HG02798 (cell line): ENCODE results near the gene TMEM14A.

Experiments
- ATAC-seq: cut with Tn5 transposase; IDR thresholded peaks from one replicate; pipeline ENCODE4 v1.9.1; 2021; ENCODE audit warnings: mild to moderate bottlenecking; ENCODE audit not compliant: unreplicated experiment, poor library complexity

The TMEM14A gene, protein sequence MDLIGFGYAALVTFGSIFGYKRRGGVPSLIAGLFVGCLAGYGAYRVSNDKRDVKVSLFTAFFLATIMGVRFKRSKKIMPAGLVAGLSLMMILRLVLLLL

DNA sequence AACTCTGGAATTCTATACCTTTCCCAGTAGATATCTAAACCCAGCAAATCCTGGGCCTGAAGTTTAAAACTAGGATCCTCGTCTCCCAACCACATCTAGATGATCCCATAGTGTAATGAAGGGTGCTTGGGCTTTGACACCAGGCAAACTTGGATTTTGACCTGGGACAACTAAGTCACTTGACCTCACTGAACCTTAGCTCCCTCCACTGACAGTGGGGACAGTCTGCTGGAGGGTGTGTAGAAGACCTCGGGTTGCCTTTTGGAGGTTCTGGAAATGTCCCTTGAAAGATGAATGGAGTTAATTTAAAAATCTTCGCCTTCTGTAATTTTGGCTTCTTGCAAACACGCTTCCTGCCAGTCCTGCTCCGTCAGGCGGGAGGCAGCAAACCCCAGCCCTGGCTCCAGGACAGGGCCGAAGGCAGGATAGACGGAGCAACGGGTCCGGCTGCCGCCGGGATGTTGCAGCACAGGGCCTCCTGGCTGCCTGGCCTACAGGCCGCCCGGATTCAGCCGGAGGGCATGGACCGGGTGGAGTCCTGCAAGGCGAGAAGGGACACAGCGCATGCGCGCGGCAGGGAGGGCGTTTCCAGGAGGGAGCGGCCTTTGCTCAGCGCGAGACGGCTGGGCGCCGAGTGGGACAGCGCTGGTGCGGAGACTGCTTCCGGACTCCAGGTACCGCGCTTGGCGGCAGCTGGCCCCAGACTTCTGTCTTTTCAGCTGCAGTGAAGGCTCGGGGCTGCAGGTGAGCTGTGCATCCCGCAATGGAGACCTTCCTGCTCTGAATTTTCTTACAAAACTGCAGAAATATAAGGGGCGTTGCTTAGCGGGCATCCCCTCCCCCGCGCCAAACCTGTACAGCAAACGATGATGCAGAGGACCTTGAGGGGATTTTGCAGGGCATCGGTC is at the start of gene TMEM14A:
Gene TMEM14A (plus strand): TSS at position 612 of the 908 bp plus-strand sequence. CDS start 5,990 bp downstream, outside the sequence.
- peak; percentile 99 for ATAC-seq

DNA sequence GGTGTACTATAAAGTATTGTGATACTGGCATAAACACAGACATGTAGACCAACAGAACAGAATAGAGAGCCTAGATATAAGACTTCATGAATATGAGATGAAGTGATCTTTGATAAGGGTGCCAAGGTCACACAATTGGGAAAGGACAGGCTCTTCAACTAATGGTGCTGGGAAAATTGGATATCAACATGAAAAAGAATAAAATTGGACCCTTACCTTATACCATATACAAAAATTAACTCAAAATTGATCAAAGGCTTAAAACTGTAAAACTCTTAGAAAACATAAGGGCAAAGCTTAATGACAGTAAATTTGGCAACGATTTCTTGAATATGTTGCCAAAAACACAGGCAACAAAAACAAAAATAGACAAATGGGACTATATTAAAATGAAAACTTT is 49.3 kb upstream of the TMEM14A start:
- no peak for ATAC-seq

DNA sequence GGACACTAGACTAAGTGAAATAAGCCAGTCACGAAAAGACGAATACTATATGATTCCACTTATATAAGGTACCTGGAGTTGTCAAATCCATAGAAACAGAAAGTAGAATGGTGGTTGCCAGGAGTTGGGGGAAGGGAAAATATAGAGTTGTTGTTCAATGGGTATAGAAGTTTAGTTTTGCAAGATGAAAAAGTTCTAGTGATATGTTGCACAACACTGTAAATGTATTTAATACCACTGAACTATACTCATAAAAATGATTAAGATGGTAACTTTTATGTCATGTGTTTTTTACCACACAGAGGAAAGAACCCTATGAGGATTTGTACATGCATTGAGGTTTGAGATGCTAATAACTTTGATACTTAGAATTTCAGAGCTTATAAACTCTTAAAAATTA is 48.1 kb upstream of the TMEM14A start:
- no peak for ATAC-seq

DNA sequence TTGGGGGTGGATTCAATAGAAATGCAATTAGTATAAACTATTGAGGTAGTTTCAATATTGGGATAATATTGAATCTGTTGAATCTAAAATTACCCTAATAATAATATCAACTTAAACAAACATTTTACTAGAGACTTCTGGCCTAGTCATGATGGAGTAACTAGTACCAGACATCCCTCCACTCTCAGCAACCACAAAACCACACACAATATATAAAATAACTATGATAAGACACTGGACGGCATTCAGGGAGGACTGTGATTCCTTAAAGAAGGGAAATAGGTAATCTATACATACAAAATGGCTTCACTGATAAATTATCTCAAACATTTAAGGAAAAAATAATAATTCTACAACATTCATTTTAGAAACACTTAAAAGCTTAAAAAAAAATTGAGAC is 38.9 kb upstream of the TMEM14A start:
- ATAC-seq, result no peak

DNA sequence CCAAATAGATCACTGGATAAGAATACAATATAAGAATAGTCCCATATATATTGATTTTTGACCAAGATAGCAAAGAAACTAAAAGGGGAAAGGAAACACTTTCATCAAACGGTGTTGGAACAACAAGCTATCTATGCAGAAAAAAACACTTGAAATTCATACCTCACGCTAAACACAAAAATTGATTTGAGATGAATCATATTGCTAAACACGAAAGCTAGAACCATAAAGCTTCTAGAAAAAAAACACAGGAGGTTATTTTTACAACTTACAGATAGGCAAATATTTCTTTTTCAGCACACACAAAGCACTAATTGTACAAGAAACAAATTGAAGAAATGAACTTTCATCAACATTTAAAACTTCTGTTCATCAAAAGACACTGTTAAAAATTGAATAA is 36.7 kb upstream of the TMEM14A start:
- no peak for ATAC-seq

DNA sequence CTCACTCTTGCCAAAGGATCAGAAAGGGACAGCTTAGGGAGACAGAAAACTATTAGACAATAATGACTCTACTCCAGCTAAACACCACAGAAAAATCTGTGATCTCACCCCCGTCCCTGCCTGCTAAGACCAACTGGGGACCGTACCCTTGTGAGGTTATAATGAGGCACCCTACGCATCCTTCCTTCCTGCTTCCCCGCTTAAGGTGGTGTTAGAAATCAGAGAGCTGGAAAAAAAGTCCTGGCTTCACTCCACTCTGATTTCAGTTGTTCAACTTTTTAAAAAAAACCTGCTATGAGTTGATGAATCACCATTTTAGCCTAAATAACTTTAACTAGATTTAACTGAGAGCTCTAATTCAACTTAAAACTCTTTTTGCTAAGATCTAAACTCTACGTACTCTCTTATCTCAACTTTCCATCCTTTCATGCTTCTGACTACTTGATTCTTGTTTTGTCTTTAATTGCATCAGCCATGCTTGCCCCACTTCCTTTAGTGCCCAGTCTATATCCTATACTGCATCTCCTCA is 35.8 kb upstream of the TMEM14A start:
- ATAC-seq, result no peak

DNA sequence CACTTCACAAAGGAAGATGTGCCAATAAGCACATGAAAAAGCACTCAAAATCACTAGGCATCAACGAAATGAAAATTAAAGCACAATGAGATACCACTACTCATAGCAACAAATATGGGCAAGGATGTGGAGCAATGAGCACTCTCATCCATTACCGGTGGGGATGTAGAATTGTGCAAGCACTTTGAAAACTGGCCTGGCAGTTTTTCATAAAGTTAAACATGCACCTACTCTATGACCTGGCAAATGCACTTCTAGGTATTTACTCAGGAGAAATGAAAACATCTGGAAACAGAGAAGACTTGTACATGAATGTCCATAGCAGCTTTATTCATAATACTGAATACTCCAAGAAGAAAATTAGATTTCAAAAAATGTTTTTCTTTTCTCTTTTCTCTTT is 34.1 kb upstream of the TMEM14A start:
- ATAC-seq, result no peak

DNA sequence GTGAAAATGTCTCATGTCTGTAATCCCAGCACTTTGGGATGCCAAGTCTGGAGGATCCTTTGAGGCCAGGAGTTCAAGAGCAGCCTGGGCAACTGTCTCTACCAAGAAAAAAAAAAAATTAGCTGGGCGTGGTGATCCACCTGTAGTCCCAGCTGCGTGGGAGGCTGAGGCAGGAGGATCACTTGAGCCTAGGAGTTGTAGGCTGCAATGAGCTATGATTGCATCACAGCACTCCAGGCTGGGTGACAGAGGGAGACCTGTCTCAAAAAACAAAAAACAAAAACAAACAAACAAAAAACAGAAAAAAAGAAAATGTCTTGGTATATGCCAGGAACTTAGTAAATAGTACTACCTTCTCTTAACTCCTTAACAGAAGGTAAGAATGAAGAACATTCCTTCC is 31.4 kb upstream of the TMEM14A start:
- ATAC-seq, result no peak

DNA sequence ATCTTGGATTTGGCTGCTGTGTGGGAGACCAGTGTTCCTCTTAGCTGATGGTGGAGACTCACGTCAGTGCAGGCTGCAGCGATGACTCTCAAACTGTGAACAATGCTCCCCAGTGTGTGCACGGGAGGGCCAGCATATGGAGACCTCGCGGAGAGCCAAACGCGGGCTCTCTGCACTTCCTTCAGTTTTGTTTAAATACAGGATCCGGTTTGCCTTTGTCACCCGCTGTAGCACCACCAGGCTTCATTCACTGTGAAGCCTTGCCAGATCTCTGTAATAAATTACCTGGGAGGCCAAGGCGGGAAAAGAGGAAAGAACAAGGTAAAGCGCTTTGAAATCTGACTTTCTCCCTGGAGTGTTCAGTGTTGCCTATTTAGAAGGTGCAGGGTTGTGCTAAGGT is 30.7 kb upstream of the TMEM14A start:
- no peak for ATAC-seq

DNA sequence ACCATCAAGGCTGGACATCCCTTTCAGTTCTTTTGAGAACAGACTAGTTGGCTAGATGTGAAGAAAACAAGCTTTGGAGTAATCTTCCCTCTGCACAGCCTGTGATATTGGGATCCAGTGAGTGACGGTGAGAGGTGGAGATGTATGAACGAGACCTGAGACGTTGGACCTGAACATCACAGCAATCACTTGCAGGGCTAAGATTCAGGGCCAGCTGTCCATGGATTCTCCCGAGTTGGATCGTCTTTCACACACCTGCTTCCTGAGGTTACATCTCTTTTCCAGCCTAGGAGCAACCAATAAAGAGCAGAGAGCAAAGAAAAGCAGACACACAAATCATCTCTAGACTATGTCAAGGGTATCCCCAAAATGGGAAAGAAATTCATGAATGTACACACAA is 30.0 kb upstream of the TMEM14A start:
- ATAC-seq, result no peak

DNA sequence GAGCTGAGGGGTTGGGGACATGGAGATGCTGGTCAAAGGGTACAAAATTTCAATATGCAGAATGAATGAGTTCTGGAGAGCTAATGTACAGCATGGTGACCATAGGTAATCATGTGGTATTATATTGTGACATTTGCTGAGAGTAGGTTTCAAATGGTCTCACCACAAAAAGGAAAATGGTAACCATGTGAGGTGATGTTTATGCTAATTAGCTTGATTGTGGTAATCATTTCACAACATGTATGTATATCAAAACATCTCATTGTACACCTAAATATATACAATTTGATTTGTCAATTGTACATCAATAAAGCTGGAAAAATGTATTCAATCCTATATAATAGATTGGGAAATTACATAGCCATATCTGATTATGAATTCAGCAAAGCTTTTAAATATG is 29.5 kb upstream of the TMEM14A start:
- ATAC-seq, result no peak

DNA sequence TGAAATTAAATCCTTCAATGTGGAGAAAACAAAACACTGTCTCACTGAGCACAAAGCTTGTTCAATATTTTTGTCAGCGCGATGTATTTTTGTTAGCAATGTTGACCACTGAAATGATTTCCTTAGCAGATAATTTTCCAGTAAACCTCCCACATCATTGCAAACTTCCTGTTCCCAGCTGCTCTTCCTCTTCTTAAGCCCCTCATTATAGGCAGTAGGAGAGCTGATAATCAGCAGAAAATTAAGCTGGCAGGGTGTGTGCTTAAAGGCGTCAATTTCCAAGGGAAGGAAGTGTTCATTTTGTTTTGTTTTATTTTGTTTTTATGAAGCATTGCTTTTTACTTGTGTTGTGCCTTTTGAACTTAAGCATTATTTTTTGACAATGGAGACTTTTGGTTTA is 29.1 kb upstream of the TMEM14A start:
- no peak for ATAC-seq

DNA sequence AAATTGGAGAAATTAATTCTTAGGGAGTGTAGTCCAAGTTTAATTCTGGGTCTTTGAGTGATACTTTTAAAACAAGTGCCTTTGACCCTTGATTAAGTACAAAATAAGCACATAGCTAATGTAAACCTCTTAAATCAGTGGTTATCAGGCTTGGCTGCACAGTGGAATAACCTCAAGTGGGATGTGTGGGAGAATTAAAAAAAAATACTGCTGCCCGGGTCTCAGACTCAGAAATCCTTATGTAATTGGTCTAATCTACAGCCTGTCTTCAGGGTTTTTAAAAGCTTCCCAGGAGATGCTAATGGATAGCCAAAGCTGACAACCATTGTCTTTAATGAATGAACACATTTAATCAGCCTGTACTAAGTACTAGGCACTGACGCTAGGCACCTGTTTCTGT is 28.5 kb upstream of the TMEM14A start:
- no peak for ATAC-seq

DNA sequence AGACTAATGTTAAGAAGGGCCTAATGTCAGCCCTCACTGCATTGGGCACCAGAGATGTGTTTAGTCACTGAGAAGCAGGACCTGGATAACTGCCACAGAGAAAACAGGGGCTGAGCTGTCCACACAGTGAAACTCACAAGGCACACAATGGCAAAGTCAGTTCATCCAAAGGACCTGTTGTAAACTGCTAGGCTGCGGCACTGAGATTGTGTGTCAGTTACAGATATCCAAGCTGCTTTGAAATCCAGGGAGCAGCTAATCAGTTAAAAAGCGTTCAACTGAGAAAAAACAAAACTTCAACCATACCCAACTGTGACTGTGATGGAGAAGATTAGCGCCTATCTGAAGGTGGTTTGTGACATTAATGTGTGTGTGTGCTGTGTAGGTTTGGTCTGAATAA is 27.8 kb upstream of the TMEM14A start:
- no peak for ATAC-seq

DNA sequence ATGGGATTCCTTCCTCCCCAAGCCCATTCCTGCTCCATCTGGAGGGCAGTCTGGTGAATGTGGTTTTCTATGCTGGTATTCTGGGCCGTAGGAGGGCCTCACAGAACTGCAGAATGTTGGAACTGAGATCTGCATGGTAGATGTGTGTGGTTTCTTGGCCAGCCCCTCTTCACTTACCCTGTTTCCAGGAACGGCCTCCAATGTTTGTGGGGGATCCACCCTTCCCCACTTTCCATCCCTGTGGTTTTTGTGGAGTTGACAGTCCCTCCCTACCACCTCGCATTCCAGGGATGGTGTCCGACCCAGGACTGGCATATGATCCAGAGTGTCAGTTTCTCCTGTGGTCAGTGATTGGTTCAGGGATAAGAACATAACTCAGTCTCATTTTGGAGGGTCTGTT is 26.7 kb upstream of the TMEM14A start:
- no peak for ATAC-seq

DNA sequence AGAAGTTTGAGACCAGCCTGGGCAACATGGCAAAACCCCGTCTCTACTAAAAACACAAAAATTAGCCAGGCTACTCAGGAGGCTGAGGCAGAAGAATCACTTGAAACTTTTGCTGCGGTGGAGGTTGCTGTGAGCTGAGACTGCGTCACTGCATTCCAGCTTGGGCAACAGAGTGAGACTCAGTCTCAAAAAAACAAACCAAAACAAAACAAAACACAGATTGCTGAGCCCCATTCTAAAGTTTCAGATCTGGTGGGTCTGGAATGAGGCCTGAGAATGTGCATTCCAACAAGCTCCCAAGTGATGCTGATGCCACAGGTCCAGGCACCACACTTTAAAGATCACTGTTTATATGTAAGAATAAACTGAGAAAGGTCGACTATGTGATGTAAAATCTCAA is 24.9 kb upstream of the TMEM14A start:
- no peak for ATAC-seq

DNA sequence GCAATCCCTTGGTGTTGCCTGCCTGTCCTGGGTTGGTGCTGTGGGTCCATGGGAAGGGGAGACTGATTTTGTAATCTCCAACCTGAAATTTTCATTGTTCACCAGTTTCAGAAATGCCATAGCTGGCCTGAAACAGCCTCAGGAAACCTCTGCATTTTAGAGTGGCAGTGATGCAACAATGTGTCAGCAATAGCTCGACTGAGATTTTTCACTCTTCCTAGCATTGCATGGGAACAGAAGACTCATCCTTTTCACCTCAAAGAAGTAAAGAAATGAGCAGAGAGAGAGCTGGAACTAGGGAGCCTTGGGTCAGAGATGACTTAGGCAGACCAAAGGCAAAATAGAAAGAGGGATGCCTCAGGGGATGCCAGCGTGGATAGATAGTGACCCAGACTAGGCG is 23.7 kb upstream of the TMEM14A start:
- no peak for ATAC-seq

DNA sequence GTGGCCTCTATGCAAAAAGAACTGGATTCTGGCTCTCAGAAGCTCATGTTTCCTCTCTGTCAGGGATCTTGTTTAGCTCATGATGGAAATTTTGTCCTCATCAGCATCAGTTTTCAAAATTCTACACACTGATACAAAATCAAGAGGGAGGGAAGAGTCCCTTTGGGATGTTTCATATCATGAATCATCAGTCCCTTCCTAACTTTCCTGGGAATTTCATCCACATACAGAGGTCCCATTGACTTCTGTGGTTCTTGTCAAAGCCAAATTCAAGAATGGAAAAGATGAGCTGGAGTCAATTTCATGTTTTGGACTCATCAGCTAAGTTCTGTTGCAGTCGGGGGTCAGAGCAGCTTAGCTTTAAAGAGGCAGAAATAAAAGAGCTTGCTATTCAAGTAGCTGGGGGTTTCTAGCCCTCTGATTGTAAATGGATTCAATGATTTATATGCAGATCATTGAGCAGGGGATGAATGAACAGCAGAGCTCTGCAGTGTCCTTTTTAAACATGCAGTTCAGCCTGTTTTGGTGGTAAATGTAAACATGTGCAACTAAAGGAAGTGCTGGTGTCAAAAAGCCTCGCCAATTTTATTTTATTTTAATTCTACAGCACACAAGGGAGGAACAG is 21.3 kb upstream of the TMEM14A start:
- ATAC-seq, result no peak

DNA sequence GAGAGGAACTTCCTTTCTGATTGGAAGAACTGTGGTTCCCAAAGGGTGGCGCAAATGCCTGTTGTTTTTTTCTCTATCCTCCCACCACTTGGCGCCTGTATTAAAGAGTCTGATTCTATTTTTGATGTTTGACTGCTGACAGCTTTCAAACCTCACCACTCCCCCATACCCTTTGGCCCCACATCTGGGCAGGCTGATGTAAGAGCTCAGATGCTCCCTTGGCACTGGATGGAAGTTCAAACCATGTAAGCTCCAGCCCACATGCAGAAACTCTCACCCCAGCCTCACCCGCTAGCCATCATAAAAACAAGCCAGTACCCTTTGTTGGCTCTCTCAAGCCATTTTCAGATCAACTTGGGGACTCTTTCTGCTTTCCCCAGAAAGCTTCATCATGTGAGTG is 20.0 kb upstream of the TMEM14A start:
- no peak for ATAC-seq

DNA sequence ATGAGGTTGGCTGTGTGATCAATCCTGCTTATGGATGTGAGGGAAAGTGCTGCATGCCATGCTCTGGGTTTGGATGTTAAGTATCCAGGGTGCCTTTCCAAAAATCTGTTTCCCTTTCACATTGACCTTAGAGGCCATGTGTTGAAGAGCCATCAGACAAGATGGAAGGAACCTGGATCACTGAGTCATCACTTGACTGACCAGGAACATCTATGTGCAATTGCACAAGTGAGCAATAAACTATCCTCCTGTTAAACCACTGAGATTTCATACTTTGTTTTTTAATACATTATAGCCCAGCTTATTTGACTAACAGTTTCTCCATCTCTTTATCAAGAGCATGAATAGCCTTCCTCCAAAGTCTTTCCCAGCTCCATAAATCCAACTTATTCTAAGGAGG is 17.8 kb upstream of the TMEM14A start:
- no peak for ATAC-seq

DNA sequence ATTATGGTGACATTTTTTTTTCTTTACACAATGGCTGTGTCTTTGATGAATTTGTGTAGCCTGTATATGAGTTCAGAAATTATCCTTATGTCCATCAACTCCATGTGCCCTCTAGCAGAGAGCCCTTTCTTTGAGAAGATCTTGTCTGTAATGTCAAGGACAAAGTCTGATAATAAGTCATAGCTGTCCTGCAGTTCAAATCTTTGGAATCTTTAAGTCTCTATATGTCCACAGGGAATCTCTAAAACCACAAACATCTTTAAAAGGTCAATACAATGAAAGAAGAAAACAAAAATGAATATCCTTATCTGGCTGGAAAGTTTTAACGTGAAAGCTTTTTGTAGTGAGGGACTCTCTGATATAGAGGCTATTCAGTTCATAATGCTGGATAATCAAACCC is 16.9 kb upstream of the TMEM14A start:
- no peak for ATAC-seq
